GM06990 (cell line): ENCODE measurements around the gene YTHDF2.

Experiments used
- DNase-seq: peaks from one replicate; pipeline ENCODE4 v3.0.0-alpha.2; 2011; ENCODE audit not compliant: insufficient read length; ENCODE audit errors: extremely low read depth
- H3K27me3 ChIP-seq: replicated peaks from 2 replicates; pipeline ENCODE4 v1.6.0; 2011; ENCODE audit warnings: low read length; ENCODE audit not compliant: control insufficient read depth, insufficient read depth
- H3K36me3 ChIP-seq: 2 replicates; pipeline ENCODE4 v1.5.1; 2011; ENCODE audit warnings: low read length; ENCODE audit not compliant: control insufficient read depth, insufficient read depth
- H3K4me3 ChIP-seq: replicated peaks from 2 replicates; pipeline ENCODE4 v1.5.1; 2011; ENCODE audit warnings: low read depth, mild to moderate bottlenecking, control low read depth, low read length
- TF ChIP-seq, protein P1 (sequence below): IDR thresholded peaks from 2 replicates; pipeline ENCODE4 v1.5.1; 2011; ENCODE audit warnings: low read length, control low read depth, mild to moderate bottlenecking, inconsistent platforms; ENCODE audit not compliant: insufficient read depth, poor library complexity, severe bottlenecking

Gene YTHDF2

DNA sequence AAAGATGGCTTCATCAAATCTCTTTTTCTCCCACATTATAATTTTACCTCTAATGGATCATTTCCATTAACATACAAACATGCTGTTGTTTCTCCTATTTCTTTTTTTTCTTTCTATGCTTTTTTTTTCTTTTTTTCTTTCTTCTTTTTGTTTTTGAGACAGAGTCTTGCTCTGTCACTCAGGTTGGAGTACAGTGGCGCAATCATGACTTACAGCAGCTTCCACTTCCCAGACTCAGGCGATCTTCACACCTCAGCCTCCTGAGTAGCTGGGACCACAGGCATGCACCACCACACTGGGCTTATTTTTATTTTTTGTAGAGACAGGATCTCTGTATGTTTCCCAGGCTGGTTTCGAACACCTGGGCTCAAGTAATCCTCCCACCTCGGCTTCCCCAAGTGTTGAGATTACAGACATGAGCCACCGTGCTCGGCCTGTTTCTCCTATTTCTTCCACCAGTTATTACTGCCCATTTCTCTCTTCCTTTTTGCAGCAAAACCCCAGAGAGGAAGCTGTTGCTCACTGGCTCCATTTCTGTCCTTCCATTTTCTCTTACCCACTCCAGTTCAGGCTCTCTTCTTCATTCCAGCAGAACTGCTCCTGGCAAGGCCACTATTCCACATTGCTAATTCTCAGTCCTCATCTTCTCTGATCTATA lies 43.1 kb downstream of the YTHDF2 start:
- Histone ChIP-seq H3K36me3 (no peaks in the 10 kb centered on the region), H3K27me3 (no peaks in the 10 kb centered on the region), H3K4me3 (no peak overlapping the region)
- no peak for DNase-seq
- TF ChIP-seq, protein P1, sequence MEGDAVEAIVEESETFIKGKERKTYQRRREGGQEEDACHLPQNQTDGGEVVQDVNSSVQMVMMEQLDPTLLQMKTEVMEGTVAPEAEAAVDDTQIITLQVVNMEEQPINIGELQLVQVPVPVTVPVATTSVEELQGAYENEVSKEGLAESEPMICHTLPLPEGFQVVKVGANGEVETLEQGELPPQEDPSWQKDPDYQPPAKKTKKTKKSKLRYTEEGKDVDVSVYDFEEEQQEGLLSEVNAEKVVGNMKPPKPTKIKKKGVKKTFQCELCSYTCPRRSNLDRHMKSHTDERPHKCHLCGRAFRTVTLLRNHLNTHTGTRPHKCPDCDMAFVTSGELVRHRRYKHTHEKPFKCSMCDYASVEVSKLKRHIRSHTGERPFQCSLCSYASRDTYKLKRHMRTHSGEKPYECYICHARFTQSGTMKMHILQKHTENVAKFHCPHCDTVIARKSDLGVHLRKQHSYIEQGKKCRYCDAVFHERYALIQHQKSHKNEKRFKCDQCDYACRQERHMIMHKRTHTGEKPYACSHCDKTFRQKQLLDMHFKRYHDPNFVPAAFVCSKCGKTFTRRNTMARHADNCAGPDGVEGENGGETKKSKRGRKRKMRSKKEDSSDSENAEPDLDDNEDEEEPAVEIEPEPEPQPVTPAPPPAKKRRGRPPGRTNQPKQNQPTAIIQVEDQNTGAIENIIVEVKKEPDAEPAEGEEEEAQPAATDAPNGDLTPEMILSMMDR = no peak

GRCh38 chr1:28781305-28781704 lies 44.6 kb downstream of the YTHDF2 start:
- TF ChIP-seq, protein P1 = no peak
- no peak for DNase-seq
- Histone ChIP-seq H3K27me3 (no peaks in the 10 kb centered on the region; the same call in 1 of the 2 replicates), H3K36me3 (no peaks in the 10 kb centered on the region), H3K4me3 (no peak overlapping the region)

- Histone ChIP-seq H3K36me3 (no peaks in the 10 kb centered on the region), H3K27me3 (no peaks in the 10 kb centered on the region; the same call in 1 of the 2 replicates), H3K4me3 (no peak overlapping the region)
- TF ChIP-seq, protein P1 = no peak
- no peak for DNase-seq
Measured at GRCh38 chr1:28782011-28782410, 45.3 kb downstream of the YTHDF2 start.

DNA sequence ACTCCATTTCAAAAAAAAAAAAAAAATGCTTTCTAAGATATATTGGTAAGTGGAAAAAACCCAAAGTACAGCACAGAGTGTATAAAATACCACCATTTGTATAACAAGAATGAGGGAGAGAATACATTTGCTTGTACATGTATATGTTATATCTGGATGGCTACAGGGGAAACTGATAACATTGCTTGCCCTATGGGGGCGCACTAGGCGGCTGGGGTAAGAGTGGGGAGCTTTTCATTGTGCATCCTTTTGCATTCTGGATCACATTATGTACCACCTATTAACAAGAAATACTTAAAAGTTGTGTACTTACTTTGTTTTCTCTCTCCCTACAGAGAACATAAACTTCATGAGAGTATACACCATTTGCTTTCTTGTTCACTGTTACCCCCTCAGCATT lies 46.6 kb downstream of the YTHDF2 start:
- DNase-seq = no peak
- Histone ChIP-seq H3K4me3 (no peak overlapping the region), H3K36me3 (no peaks in the 10 kb centered on the region), H3K27me3 (no peaks in the 10 kb centered on the region; the same call in 1 of the 2 replicates)
- TF ChIP-seq, protein P1 = peak; percentile 19

GRCh38 chr1:28789412-28789811 lies 52.7 kb downstream of the YTHDF2 start:
- Histone ChIP-seq H3K27me3 (no peaks in the 10 kb centered on the region; the same call in 1 of the 2 replicates), H3K4me3 (no peak overlapping the region)
- DNase-seq = no peak

More at GRCh38 chr1:28789412-28789811, 52.7 kb downstream of the YTHDF2 start:
- TF ChIP-seq, protein P1 = no peak
- no peaks in the 10 kb centered on the region for H3K36me3 ChIP-seq
